KMS-11 (cell line): ENCODE data around the gene PCIF1.
A peak's percentile ranks its signal among the peaks of the same experiment; 100 is the strongest.

ENCODE experiments used
- H2AFZ ChIP-seq: fragments of 200-600 bp; sonication (generic); 2 replicates; pipeline ENCODE4 v1.6.1; 2016; ENCODE audit warnings: antibody characterized with exemption, mixed run types, low read depth
- H3K27ac ChIP-seq: fragments of 200-600 bp; sonication (generic); 2 replicates; pipeline ENCODE4 v1.6.1; 2016; ENCODE audit warnings: mild to moderate bottlenecking, mixed run types
- H3K27me3 ChIP-seq: fragments of 200-600 bp; sonication (generic); 2 replicates; pipeline ENCODE4 v1.6.1; 2017; ENCODE audit warnings: mild to moderate bottlenecking, low read depth, mixed run types, moderate library complexity; ENCODE audit not compliant: insufficient read depth
- H3K36me3 ChIP-seq: fragments of 200-600 bp; sonication (generic); 2 replicates; pipeline ENCODE4 v1.6.1; 2017; ENCODE audit warnings: mild to moderate bottlenecking, mixed run types; ENCODE audit not compliant: insufficient read depth
- H3K4me1 ChIP-seq: fragments of 200-600 bp; sonication (generic); 2 replicates; pipeline ENCODE4 v1.6.1; 2016; ENCODE audit warnings: mild to moderate bottlenecking, low read depth, mixed run types; ENCODE audit not compliant: poor library complexity, severe bottlenecking
- H3K4me2 ChIP-seq: fragments of 200-600 bp; sonication (generic); 2 replicates; pipeline ENCODE4 v1.7.0; 2016; ENCODE audit warnings: mild to moderate bottlenecking, mixed run types
- H3K4me3 ChIP-seq: fragments of 200-600 bp; sonication (generic); IDR thresholded peaks from 2 replicates; pipeline ENCODE4 v1.6.1; 2017; ENCODE audit warnings: low read depth, low read length, mixed read lengths; ENCODE audit not compliant: insufficient read depth
- H3K79me2 ChIP-seq: fragments of 200-600 bp; sonication (generic); 2 replicates; pipeline ENCODE4 v1.6.1; 2016; ENCODE audit warnings: low read depth, mixed run types; ENCODE audit not compliant: insufficient read depth
- H3K9ac ChIP-seq: fragments of 200-600 bp; sonication (generic); 2 replicates; pipeline ENCODE4 v1.6.1; 2016; ENCODE audit warnings: mild to moderate bottlenecking, mixed run types
- H4K20me1 ChIP-seq: fragments of 200-600 bp; sonication (generic); 2 replicates; pipeline ENCODE4 v1.6.1; 2016; ENCODE audit warnings: mild to moderate bottlenecking, mixed run types; ENCODE audit not compliant: insufficient read depth
- CTCF ChIP-seq: fragments of 200-600 bp; sonication (generic); conservative IDR thresholded peaks from 2 replicates; pipeline ENCODE4 v1.6.1; 2017; ENCODE audit warnings: low read depth, mild to moderate bottlenecking, antibody characterized with exemption, low read length, moderate library complexity, mixed read lengths

PCIF1 gene

GRCh38 chr20:45935416-45936046, 1.0 kb downstream of the PCIF1 start:
- Histone ChIP-seq H3K9ac (peak overlapping the region; percentile 99; the same call in 1 of the 2 replicates), H3K4me2 (peak overlapping the region; percentile 97), H3K79me2 (peaks cover 7% of the 10 kb centered on the region; the same call in 1 of the 2 replicates), H3K36me3 (0 out of 2 replicates have a peak, but pooled peaks cover 3% of the 10 kb centered on the region), H3K27ac (peak overlapping the region; percentile 98; the same call in 1 of the 2 replicates), H3K27me3 (no peaks in the 10 kb centered on the region), H3K4me1 (peaks cover 13% of the 10 kb centered on the region), H2AFZ (peak overlapping the region; percentile 63), H3K4me3 (no peak overlapping the region), H4K20me1 (no peaks in the 10 kb centered on the region)
- TF ChIP-seq CTCF, result no peak

DNA sequence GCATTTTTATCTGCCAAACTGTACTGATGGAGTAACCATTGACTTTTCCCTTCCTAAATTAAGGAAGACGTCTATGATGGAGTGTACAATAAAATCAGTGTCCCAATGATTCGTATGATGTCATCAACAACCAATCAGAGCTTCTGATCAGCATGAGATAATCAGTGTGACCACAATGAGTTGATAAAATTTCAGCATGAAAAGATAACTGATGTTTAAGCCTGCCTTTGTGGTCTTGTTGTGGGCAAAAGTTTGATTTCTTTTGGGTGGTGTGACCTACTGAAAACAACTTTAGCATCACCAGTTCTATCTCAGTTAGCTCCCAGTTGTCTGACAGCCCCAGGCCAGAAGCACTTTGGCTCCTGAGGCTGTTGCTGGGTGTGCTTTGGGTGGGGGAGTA, 3.3 kb downstream of the PCIF1 start:
- H3K79me2 ChIP-seq, result peaks cover 7% of the 10 kb centered on the region; the same call in 1 of the 2 replicates
- no peak overlapping the region for H3K9ac ChIP-seq
- no peak for TF ChIP-seq CTCF
- H3K4me3 ChIP-seq, result no peak overlapping the region
- no peaks in the 10 kb centered on the region for H4K20me1 ChIP-seq
- no peaks in the 10 kb centered on the region for H3K27me3 ChIP-seq
- H3K4me1 ChIP-seq, result peaks cover 13% of the 10 kb centered on the region
- no peak overlapping the region for H3K4me2 ChIP-seq
- H3K27ac ChIP-seq, result no peak overlapping the region
- H3K36me3 ChIP-seq, result peaks cover 7% of the 10 kb centered on the region; the same call in 1 of the 2 replicates
- no peak overlapping the region for H2AFZ ChIP-seq

- no peak overlapping the region for H3K9ac ChIP-seq
- TF ChIP-seq CTCF, result no peak
- peaks cover 7% of the 10 kb centered on the region; the same call in 1 of the 2 replicates for H3K79me2 ChIP-seq
- peaks cover 5% of the 10 kb centered on the region for H3K4me1 ChIP-seq
- no peak overlapping the region for H3K4me2 ChIP-seq
- peaks cover 7% of the 10 kb centered on the region; the same call in 1 of the 2 replicates for H3K36me3 ChIP-seq
- H3K4me3 ChIP-seq, result no peak overlapping the region
- H4K20me1 ChIP-seq, result no peaks in the 10 kb centered on the region
- H2AFZ ChIP-seq, result no peak overlapping the region
- no peaks in the 10 kb centered on the region for H3K27me3 ChIP-seq
- H3K27ac ChIP-seq, result no peak overlapping the region
Observed at GRCh38 chr20:45938727-45939438, 4.4 kb downstream of the PCIF1 start.

DNA sequence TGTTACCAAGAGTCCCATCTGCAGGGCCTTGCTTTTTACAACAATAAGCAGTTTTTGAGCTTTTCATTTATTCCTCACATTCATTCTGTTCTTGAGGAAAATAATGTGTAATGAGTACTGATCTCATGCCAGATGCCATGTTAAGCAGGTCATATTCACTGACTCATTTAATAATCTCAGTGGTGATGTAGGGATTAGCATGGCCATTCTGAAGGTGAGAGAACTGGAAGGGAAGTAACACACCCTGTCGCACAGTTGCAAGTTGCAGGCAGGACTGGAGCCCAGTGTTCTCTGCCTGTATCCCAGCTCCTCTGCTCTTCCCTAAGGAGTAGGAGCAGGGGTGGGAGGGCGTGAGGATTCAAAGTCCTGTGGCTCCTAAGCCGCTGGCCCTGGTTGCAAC, 5.6 kb downstream of the PCIF1 start:
- Histone ChIP-seq H3K4me1 (peaks cover 5% of the 10 kb centered on the region), H3K27me3 (no peaks in the 10 kb centered on the region), H4K20me1 (no peaks in the 10 kb centered on the region), H3K9ac (no peak overlapping the region), H3K79me2 (peaks cover 7% of the 10 kb centered on the region; the same call in 1 of the 2 replicates), H3K4me3 (no peak overlapping the region), H2AFZ (no peak overlapping the region), H3K4me2 (no peak overlapping the region), H3K36me3 (peaks cover 7% of the 10 kb centered on the region; the same call in 1 of the 2 replicates), H3K27ac (no peak overlapping the region)
- no peak for TF ChIP-seq CTCF
